Measurements from ENCODE around the gene ADGRE3.
"Not testable (repeated sequence)": the region's sequence is repeated elsewhere in the genome, so short reads cannot be mapped to it uniquely, and the experiment has no call there.

GRCh38 chr19:14584372-14584771 is 90.3 kb downstream of the ADGRE3 start:
- TF ChIP-seq, protein P1, sequence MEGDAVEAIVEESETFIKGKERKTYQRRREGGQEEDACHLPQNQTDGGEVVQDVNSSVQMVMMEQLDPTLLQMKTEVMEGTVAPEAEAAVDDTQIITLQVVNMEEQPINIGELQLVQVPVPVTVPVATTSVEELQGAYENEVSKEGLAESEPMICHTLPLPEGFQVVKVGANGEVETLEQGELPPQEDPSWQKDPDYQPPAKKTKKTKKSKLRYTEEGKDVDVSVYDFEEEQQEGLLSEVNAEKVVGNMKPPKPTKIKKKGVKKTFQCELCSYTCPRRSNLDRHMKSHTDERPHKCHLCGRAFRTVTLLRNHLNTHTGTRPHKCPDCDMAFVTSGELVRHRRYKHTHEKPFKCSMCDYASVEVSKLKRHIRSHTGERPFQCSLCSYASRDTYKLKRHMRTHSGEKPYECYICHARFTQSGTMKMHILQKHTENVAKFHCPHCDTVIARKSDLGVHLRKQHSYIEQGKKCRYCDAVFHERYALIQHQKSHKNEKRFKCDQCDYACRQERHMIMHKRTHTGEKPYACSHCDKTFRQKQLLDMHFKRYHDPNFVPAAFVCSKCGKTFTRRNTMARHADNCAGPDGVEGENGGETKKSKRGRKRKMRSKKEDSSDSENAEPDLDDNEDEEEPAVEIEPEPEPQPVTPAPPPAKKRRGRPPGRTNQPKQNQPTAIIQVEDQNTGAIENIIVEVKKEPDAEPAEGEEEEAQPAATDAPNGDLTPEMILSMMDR (IDR thresholded peaks at IDR 0.05), result not testable (repeated sequence)
- TF ChIP-seq POLR2A, EP300, POLR2AphosphoS5 (IDR thresholded peaks at IDR 0.05): not testable (repeated sequence)
